Ectodermal cell (in vitro differentiated cells): ENCODE data around the gene PLOD2.

Experiments
- H3K27ac ChIP-seq: 2 replicates; pipeline ENCODE4 v1.7.0; 2013; ENCODE audit warnings: mild to moderate bottlenecking, low read depth, low read length; ENCODE audit not compliant: insufficient read depth, poor library complexity, severe bottlenecking
- H3K27me3 ChIP-seq: 2 replicates; pipeline ENCODE4 v1.7.0; 2013; ENCODE audit warnings: mild to moderate bottlenecking, low read length; ENCODE audit not compliant: insufficient read depth, control insufficient read depth, poor library complexity, severe bottlenecking
- H3K36me3 ChIP-seq: one replicate; pipeline ENCODE4 v1.7.0; 2013; ENCODE audit warnings: low read length; ENCODE audit not compliant: control insufficient read depth, insufficient read depth
- H3K4me1 ChIP-seq: one replicate; pipeline ENCODE4 v1.7.0; 2013; ENCODE audit warnings: low read length; ENCODE audit not compliant: control insufficient read depth, insufficient read depth
- H3K4me3 ChIP-seq: 2 replicates; pipeline ENCODE4 v1.7.0; 2013; ENCODE audit warnings: low read depth, low read length, control low read depth; ENCODE audit not compliant: insufficient read depth
- H3K9me3 ChIP-seq: 2 replicates; pipeline ENCODE4 v1.7.0; 2013; ENCODE audit warnings: mild to moderate bottlenecking, low read length, moderate library complexity; ENCODE audit not compliant: control insufficient read depth
- WGBS, 2 experiments: methylation state at CpG; one replicate each; pipeline ENCODE4 v1.1.7; 2013; ENCODE audit warnings: missing lambda C conversion rate in 2 of 2; 5-methylcytosine and 5-hydroxymethylcytosine counted together

Gene PLOD2

DNA sequence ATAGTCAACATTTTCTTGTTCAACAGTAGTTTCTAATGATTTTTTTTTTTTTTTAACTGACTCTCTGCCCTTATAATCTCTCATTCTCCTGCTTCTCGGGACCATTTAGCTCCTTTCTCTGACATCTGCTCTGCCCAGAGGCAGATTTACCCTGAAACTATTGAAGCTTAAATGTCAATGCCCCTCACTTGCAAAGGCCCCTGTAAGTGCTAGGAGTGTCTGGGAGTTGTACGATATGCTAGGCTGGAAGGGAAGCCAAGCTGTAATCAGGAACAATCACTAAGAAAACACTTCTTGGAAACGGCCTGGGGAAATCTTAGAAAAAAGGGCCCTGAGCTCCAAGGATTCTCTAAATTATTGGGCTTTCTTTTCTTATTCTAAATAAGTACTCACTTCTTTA, 5.8 kb upstream of the PLOD2 start:
- peaks cover 3% of the 10 kb centered on the region for H3K27me3 ChIP-seq
- 85% methylated on average over 2 to 3 of the region's 3 CpGs for WGBS, 2 experiments
- no peaks in the 10 kb centered on the region for H3K9me3 ChIP-seq
- no peak overlapping the region for H3K27ac ChIP-seq
- no peaks in the 10 kb centered on the region for H3K36me3 ChIP-seq
- H3K4me3 ChIP-seq, result no peak overlapping the region
- no peaks in the 10 kb centered on the region for H3K4me1 ChIP-seq

DNA sequence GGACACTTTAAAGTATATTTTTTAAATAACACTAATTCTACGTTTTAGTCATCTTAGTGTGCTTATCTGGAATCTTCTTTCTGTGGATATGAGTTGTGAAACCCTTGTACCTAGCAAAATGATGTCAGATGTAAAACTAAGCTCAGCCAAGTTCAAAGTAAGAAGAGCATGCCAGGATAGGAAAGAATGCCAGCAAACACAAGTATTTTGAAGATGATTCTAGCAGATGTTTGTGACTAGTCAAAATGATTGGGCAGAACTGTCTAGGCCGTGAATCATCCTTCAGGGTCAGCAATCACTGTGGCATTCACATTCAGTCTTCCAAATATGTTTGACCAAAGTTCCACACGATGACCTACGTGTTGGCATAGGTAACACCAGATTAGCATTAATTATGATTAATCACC, 5.4 kb upstream of the PLOD2 start:
- Histone ChIP-seq H3K36me3 (no peaks in the 10 kb centered on the region), H3K9me3 (no peaks in the 10 kb centered on the region), H3K4me3 (no peak overlapping the region), H3K4me1 (no peaks in the 10 kb centered on the region), H3K27ac (no peak overlapping the region), H3K27me3 (peaks cover 7% of the 10 kb centered on the region)
- WGBS, 2 experiments, result 89 to 92% methylated on average over 4 of the region's 4 CpGs

DNA sequence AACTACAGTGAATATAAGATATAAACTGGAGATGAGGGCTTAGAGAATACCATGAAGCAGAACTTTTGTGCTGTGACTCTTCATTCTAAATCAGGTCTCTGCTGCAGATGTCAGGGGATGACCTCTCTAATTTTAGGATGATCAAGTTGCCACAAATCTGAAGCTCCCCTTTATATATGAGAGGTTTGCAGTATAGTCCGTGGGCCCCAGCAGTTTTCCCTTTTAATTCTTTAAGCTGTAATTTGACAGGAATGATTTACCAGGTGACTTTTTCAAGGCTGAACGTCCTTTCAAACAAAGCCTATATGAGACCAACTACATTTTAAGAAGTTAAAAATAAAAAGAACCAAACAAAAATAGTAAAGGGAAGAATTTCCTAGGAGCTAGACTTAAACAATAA, 4.9 kb upstream of the PLOD2 start:
- Histone ChIP-seq H3K27ac (no peak overlapping the region), H3K36me3 (no peaks in the 10 kb centered on the region), H3K27me3 (peaks cover 12% of the 10 kb centered on the region), H3K4me3 (no peak overlapping the region), H3K9me3 (no peaks in the 10 kb centered on the region), H3K4me1 (no peaks in the 10 kb centered on the region)
- 94 to 100% methylated on average over 1 of the region's 2 CpGs for WGBS, 2 experiments

- Histone ChIP-seq H3K27ac (no peak overlapping the region), H3K4me3 (no peak overlapping the region), H3K27me3 (peaks cover 15% of the 10 kb centered on the region), H3K9me3 (no peaks in the 10 kb centered on the region), H3K4me1 (no peaks in the 10 kb centered on the region), H3K36me3 (no peaks in the 10 kb centered on the region)
- 91% methylated on average over 7 of the region's 7 CpGs for WGBS, 2 experiments
Observed at GRCh38 chr3:146164971-146165769, 4.2 kb upstream of the PLOD2 start.

DNA sequence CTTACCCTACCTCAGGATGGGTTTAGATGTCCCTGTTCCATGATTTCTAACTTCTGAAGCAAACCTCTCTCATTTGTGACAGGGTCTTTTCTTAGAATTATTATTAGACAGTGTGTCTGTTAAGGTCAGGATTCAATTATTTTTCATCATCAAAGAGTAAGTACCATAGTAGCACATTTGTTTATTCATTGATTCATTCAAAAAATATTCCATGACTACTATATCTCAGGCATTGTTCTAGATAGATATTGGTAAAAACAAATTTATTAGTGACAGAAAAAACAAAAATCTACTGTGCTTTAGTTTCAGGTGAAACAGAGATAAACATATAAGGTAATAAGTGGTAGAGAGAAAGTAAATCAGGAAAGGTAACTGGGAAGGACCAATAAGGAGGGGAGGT, 3.5 kb upstream of the PLOD2 start:
- Histone ChIP-seq H3K4me1 (no peaks in the 10 kb centered on the region), H3K9me3 (no peaks in the 10 kb centered on the region), H3K4me3 (no peak overlapping the region), H3K36me3 (no peaks in the 10 kb centered on the region), H3K27me3 (peaks cover 15% of the 10 kb centered on the region), H3K27ac (no peak overlapping the region)

DNA sequence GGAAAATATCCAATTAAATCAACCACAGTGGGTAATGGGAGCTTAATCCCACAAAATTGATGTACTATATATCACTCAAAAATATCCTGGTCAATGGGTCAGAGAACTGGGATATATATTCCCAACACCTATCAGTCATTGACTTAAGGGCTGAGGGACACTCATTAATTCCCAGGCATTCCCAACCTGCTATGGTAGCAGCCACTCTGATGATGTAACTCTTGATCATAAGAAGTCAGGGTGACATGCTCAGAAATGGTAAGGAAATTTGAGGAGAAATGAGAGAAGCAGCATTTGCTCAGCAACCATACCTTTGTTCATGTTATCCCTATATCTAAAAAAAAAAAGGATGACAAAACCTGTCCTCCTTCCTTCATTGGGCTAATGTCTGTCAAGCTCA, 3.1 kb upstream of the PLOD2 start:
- Histone ChIP-seq H3K4me3 (no peak overlapping the region), H3K4me1 (no peaks in the 10 kb centered on the region), H3K27ac (no peak overlapping the region), H3K36me3 (no peaks in the 10 kb centered on the region), H3K27me3 (peaks cover 15% of the 10 kb centered on the region), H3K9me3 (no peaks in the 10 kb centered on the region)

DNA sequence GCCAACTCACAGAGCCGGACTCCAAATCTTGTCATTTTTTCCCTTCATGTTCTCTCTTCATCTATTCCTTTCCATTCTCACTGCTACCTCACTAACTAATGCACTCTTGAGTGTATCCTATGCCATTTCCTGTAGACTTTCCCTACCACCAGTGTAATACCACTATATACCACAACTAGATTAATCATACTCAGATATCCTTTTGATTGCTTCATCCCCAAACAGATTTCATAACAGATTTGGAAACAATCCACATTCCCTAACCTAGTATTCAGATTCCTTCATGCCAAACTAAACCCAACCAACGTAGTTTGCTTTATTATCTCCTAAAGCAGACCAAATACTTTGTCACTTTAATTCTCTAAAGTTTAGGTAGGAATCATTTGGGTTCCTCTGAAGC, 2.6 kb upstream of the PLOD2 start:
- H3K4me3 ChIP-seq, result no peak overlapping the region
- no peak overlapping the region for H3K27ac ChIP-seq
- no peaks in the 10 kb centered on the region for H3K4me1 ChIP-seq
- H3K36me3 ChIP-seq, result no peaks in the 10 kb centered on the region
- no peaks in the 10 kb centered on the region for H3K9me3 ChIP-seq
- peaks cover 15% of the 10 kb centered on the region for H3K27me3 ChIP-seq
- 95 to 96% methylated on average over 2 of the region's 2 CpGs for WGBS, 2 experiments

- no peaks in the 10 kb centered on the region for H3K9me3 ChIP-seq
- no peak overlapping the region for H3K27ac ChIP-seq
- H3K4me1 ChIP-seq, result no peaks in the 10 kb centered on the region
- peaks cover 15% of the 10 kb centered on the region for H3K27me3 ChIP-seq
- 88 to 100% methylated on average over 2 of the region's 2 CpGs for WGBS, 2 experiments
- no peaks in the 10 kb centered on the region for H3K36me3 ChIP-seq
- H3K4me3 ChIP-seq, result no peak overlapping the region
Observed at GRCh38 chr3:146162561-146162960, 1.6 kb upstream of the PLOD2 start.

DNA sequence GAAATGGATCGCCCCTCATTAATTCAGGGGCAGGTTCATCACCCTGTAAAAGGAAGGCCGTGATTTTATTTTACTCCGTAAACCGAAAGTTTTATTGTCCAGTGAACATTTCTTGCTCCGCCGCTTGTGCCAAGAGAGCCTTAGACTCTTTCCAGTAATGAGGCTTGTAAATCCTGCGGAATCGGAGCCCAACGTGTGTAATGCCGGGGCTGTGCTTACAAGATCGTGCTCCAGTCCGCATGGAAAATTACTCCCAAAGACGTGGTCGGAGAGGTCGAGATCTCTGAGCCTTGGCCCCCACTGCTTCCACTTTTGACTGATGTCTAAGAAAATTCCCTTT, 649 bp upstream of the PLOD2 start:
- no peak overlapping the region for H3K27ac ChIP-seq

DNA sequence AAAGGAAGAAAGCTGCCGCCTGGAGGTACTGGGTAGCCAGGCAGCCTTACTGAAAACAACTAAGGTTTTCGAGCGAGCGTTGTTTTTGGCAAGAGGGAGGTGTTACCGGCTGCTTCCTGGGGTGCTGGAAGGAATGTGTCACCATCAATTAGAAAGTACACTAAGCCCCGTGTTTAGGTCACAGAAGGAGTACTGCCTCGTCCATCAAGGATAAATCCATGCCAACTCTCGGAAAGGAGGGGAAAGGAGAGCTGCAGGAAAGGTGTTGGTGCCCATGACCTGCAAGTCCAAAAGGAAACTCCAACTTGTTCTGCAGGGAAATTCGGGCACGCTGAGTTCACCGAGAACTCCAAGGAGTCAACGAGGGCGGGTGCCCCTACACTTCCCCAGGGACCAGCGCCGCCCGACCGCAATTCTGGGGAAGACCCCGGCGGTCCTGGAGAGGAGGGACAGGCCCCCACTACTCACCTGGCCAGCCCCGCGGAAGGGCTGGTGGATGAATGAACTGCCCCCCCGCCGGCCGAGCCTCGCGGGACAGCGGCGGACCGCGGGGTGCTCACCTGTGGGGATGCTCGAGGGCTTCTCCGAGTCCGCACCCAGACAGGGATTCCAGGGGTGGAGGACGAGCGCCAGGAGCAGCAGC, 542 bp downstream of the PLOD2 start:
- Histone ChIP-seq H3K4me3 (peak overlapping the region; percentile 65), H3K9me3 (no peaks in the 10 kb centered on the region), H3K27ac (no peak overlapping the region), H3K4me1 (no peaks in the 10 kb centered on the region), H3K36me3 (no peaks in the 10 kb centered on the region), H3K27me3 (peaks cover 15% of the 10 kb centered on the region)
- WGBS, 2 experiments, result 0% methylated on average over 35 of the region's 35 CpGs

More for the DNA sequence above, 649 bp upstream of the PLOD2 start:
- 84 to 88% methylated on average over 15 of the region's 15 CpGs for WGBS, 2 experiments
- H3K4me1 ChIP-seq, result no peaks in the 10 kb centered on the region
- no peaks in the 10 kb centered on the region for H3K36me3 ChIP-seq
- H3K27me3 ChIP-seq, result peaks cover 15% of the 10 kb centered on the region
- no peaks in the 10 kb centered on the region for H3K9me3 ChIP-seq
- H3K4me3 ChIP-seq, result peak overlapping the region; percentile 65
